Chondrocyte (in vitro differentiated cells): ENCODE data around the gene ALX4. TPM values are rescaled to one million over a fixed set of nuclear protein-coding genes. Genes with fewer than 3 reads are reported as not detected.

Experiments used
- DNase-seq: peaks from one replicate; pipeline ENCODE4 v3.0.0; 2021; ENCODE audit warnings: mixed read lengths, low spot score
- H3K27ac Mint-ChIP-seq: one replicate; pipeline ENCODE4 v1.8.0; 2021; ENCODE audit warnings: mild to moderate bottlenecking, moderate library complexity, mixed read lengths; ENCODE audit not compliant: unreplicated experiment
- H3K27me3 Mint-ChIP-seq: 2 replicates; pipeline ENCODE4 v1.8.0; 2021; ENCODE audit warnings: low read depth, mixed read lengths
- H3K36me3 Mint-ChIP-seq: 2 replicates; pipeline ENCODE4 v1.8.0; 2021; ENCODE audit warnings: low read depth, mixed read lengths
- H3K4me1 Mint-ChIP-seq: 2 replicates; pipeline ENCODE4 v1.8.0; 2021; ENCODE audit warnings: low read depth, mild to moderate bottlenecking, mixed read lengths
- H3K4me3 Mint-ChIP-seq: one replicate; pipeline ENCODE4 v1.8.0; 2021; ENCODE audit warnings: mild to moderate bottlenecking, moderate library complexity, mixed read lengths; ENCODE audit not compliant: unreplicated experiment
- H3K9me3 Mint-ChIP-seq: 2 replicates; pipeline ENCODE4 v1.8.0; 2021; ENCODE audit warnings: low read depth, mixed read lengths
- CTCF ChIP-seq: fragments of 200-600 bp; sonication (generic); IDR thresholded peaks from 2 replicates; pipeline ENCODE4 v1.5.0; 2021; ENCODE audit warnings: antibody characterized with exemption, mild to moderate bottlenecking, moderate library complexity
- total RNA-seq: library from RNA; stranded (reverse); gene quantifications from 3 replicates; pipeline ENCODE4 v1.2.1, GENCODE V29; 2021

The ALX4 gene
- total RNA-seq, 1 donor from 2014 or later = not detected

GRCh38 chr11:44290208-44290607, 19.7 kb downstream of the ALX4 start:
- Mint-ChIP-seq H3K36me3 (no peaks in the 10 kb centered on the region), H3K4me3 (no peak overlapping the region), H3K27ac (no peak overlapping the region), H3K27me3 (no peaks in the 10 kb centered on the region), H3K9me3 (no peaks in the 10 kb centered on the region), H3K4me1 (peaks cover 4% of the 10 kb centered on the region)
- TF ChIP-seq CTCF = no peak
- no peak for DNase-seq

- H3K36me3 Mint-ChIP-seq = no peaks in the 10 kb centered on the region
These were observed 21.8 kb downstream of the ALX4 start for GRCh38 chr11:44288133-44288526.

GRCh38 chr11:44286911-44287310, 23.0 kb downstream of the ALX4 start:
- no peak for TF ChIP-seq CTCF
- no peaks in the 10 kb centered on the region for H3K9me3 Mint-ChIP-seq
- H3K4me1 Mint-ChIP-seq = peaks cover 4% of the 10 kb centered on the region
- no peak overlapping the region for H3K4me3 Mint-ChIP-seq
- no peak for DNase-seq
- H3K27ac Mint-ChIP-seq = no peak overlapping the region
- H3K27me3 Mint-ChIP-seq = no peaks in the 10 kb centered on the region
- H3K36me3 Mint-ChIP-seq = no peaks in the 10 kb centered on the region

More at GRCh38 chr11:44288133-44288526, 21.8 kb downstream of the ALX4 start:
- Mint-ChIP-seq H3K4me1 (peaks cover 4% of the 10 kb centered on the region), H3K27me3 (no peaks in the 10 kb centered on the region), H3K9me3 (no peaks in the 10 kb centered on the region), H3K4me3 (no peak overlapping the region), H3K27ac (no peak overlapping the region)
- TF ChIP-seq CTCF = no peak
- no peak for DNase-seq

DNA sequence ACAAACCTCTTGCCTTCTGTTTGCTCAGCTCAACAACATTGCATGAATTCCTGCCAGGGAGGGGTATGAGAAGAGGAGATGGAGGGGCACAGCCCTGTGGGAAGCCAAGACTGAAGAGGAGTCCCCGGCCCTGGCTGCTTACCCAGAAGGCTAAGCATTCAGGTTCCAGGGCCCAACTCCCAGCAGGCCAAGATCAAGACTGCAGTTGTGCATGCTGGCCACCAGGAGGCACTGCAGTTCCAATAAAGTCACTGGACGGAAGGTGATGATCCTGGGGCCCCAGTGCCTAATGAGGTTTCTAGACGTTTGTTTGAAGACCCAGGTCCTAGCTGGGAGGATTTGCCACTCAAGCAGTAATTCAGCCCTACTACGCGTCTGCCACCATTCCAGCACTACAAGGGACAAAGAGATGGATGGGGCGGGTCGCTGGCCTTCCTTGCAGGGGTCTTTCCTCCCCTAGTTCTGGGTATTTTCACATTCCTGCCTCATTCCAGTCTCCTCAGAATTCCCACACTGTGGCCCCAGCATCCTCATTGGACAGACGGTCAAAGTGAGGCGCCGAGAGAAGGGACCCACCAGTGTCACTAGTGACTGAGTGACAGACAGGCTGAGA, 23.6 kb downstream of the ALX4 start:
- Mint-ChIP-seq H3K36me3 (no peaks in the 10 kb centered on the region), H3K4me3 (no peak overlapping the region), H3K27me3 (no peaks in the 10 kb centered on the region), H3K4me1 (peaks cover 4% of the 10 kb centered on the region), H3K27ac (no peak overlapping the region), H3K9me3 (no peaks in the 10 kb centered on the region)
- TF ChIP-seq CTCF = peak; percentile 96
- DNase-seq = no peak

GRCh38 chr11:44285756-44286155, 24.2 kb downstream of the ALX4 start:
- Mint-ChIP-seq H3K27me3 (no peaks in the 10 kb centered on the region), H3K4me3 (no peak overlapping the region), H3K27ac (no peak overlapping the region), H3K9me3 (no peaks in the 10 kb centered on the region), H3K4me1 (peaks cover 4% of the 10 kb centered on the region), H3K36me3 (no peaks in the 10 kb centered on the region)
- no peak for DNase-seq
- no peak for TF ChIP-seq CTCF
